ENCODE results near the gene LILRB5. TPM values are rescaled to one million over a fixed set of nuclear protein-coding genes. Genes with fewer than 3 reads are reported as not detected.

The LILRB5 gene
- total RNA-seq, 1 experiment from 2014 or later = not detected

- POLR2A ChIA-PET = no interaction called here
Measured at GRCh38 chr19:54298357-54299125, 41.5 kb upstream of the LILRB5 start.

More at GRCh38 chr19:54298357-54299125, 41.5 kb upstream of the LILRB5 start:
- RAD21 ChIA-PET (ENCODE audit: low non-redundant PET in 1 of 2, low total read pairs in 2 of 2, uncharacterized antibody in 2 of 2, unreplicated experiment in 2 of 2) = no interaction called here
- intact Hi-C loops (cut with micrococcal nuclease) = loop anchor here (5.0 kb wide), 1 partner anchor 334 kb away; the partner anchor contains the start of gene LILRB1
- Histone ChIP-seq H3K9me2 (ENCODE audit: insufficient read depth) (no peaks in the 10 kb centered on the region), H3K9me3 (ENCODE audit: control insufficient read depth in 1 of 2, insufficient read depth in 1 of 2, low read depth in 1 of 2, low read length in 2 of 2) (no peaks in the 10 kb centered on the region; a peak in 1 of 4 replicates), H2AFZ (ENCODE audit: low read depth, low read length, poor library complexity, severe bottlenecking) (no peak overlapping the region), H3K79me2 (ENCODE audit: insufficient read depth, low read length) (no peaks in the 10 kb centered on the region), H3K4me2 (ENCODE audit: low read length) (no peak overlapping the region), H3K4me3 (replicated peaks in 1 of 2; ENCODE audit: low read depth in 1 of 2, low read length in 2 of 2) (no peak overlapping the region), H3K27me3 (ENCODE audit: insufficient read depth, low read length) (peaks cover 47% of the 10 kb centered on the region), H4K20me1 (ENCODE audit: insufficient read depth) (no peaks in the 10 kb centered on the region), H3K36me3 (ENCODE audit: control insufficient read depth in 1 of 2, insufficient read depth in 2 of 2, low read length in 2 of 2) (no peaks in the 10 kb centered on the region), H3K4me1 (ENCODE audit: control insufficient read depth in 1 of 2, insufficient read depth in 2 of 2, low read length in 2 of 2) (no peaks in the 10 kb centered on the region), H3K27ac (ENCODE audit: low read depth, low read length) (no peak overlapping the region), H3K9ac (ENCODE audit: low read length) (no peak overlapping the region)
- CTCF ChIA-PET = no interaction called here
- ATAC-seq (no peak), DNase-seq (ENCODE audit: low read depth, low spot score) (no peak)
- no peak for TF ChIP-seq REST (IDR thresholded peaks at IDR 0.05; ENCODE audit: low read depth)
- TF ChIP-seq SRF (IDR thresholded peaks at IDR 0.05; ENCODE audit: low read depth) = no peak
- no peak for TF ChIP-seq ZBTB33 (IDR thresholded peaks at IDR 0.05; ENCODE audit: extremely low read depth, insufficient replicate concordance, low read length)
- TF ChIP-seq CBX3 (IDR thresholded peaks at IDR 0.05; ENCODE audit: low read depth) = no peak
- TF ChIP-seq POLR2A (IDR thresholded peaks at IDR 0.05; ENCODE audit: borderline replicate concordance, extremely low read depth, insufficient read depth, insufficient read length) = no peak
- TF ChIP-seq JUND (IDR thresholded peaks at IDR 0.05) = no peak
- TF ChIP-seq CEBPB (IDR thresholded peaks at IDR 0.05; ENCODE audit: low read depth) = no peak
- TF ChIP-seq POLR2AphosphoS5 (IDR thresholded peaks at IDR 0.05; ENCODE audit: low read depth, low read length) = no peak
- no peak for TF ChIP-seq RAD21 (IDR thresholded peaks at IDR 0.05; ENCODE audit: low read depth)
- TF ChIP-seq EGR1 (IDR thresholded peaks at IDR 0.05; ENCODE audit: low read depth) = no peak
- no peak for TF ChIP-seq YY1 (IDR thresholded peaks at IDR 0.05; ENCODE audit: extremely low read depth, insufficient replicate concordance, low read depth, low read length)
- TF ChIP-seq SP1 (IDR thresholded peaks at IDR 0.05; ENCODE audit: low read depth) = no peak
- TF ChIP-seq EZH2phosphoT487 (IDR thresholded peaks at IDR 0.05; ENCODE audit: borderline replicate concordance) = no peak
- no peak for TF ChIP-seq CTCF (IDR thresholded peaks at IDR 0.05 in 2 of 3, conservative IDR thresholded peaks at IDR 0.05 in 1 of 3; ENCODE audit: borderline replicate concordance in 1 of 3, insufficient read depth in 1 of 3, low read depth in 2 of 3, low read length in 2 of 3)
- no peak for TF ChIP-seq EZH2 (IDR thresholded peaks at IDR 0.05)
- TF ChIP-seq ATF3 (IDR thresholded peaks at IDR 0.05) = no peak
- no peak for TF ChIP-seq SIN3A (IDR thresholded peaks at IDR 0.05; ENCODE audit: low read depth)
- TF ChIP-seq ELF1 (IDR thresholded peaks at IDR 0.05; ENCODE audit: borderline replicate concordance, low read depth) = no peak
- BruUV-seq (replicated peaks) = no TSS peak

All from HCT116 (cell line).